G401 (cell line): Measurements from ENCODE around the gene CHRM4. TPM values are rescaled to one million over a fixed set of nuclear protein-coding genes. Genes with fewer than 3 reads are reported as not detected.

ENCODE experiments used
- DNase-seq: peaks from one replicate; pipeline ENCODE4 v3.0.0-alpha.2; 2015; ENCODE audit warnings: low spot score
- in situ Hi-C: cut with HindIII; loops from 2 replicates; pipeline ENCODE4 v1.10.0; 2016; ENCODE audit warnings: low sequenced_read_pairs, mixed read lengths
- total RNA-seq: library from RNA; depleted of rRNA; stranded (reverse); fragments of >200 nt; shearing (Covaris generic); gene quantifications from 2 replicates; pipeline ENCODE4 v1.2.3, GENCODE V29; 2014

Gene CHRM4
- total RNA-seq, 1 experiment from 2014 or later = 5.2 TPM

GRCh38 chr11:46356924-46357482 lies 34.6 kb downstream of the CHRM4 start:
- in situ Hi-C loops = no loop called here
- DNase-seq = no peak

GRCh38 chr11:46353698-46354097 lies 37.9 kb downstream of the CHRM4 start:
- no peak for DNase-seq
- in situ Hi-C loops = no loop called here

- no peak for DNase-seq
- in situ Hi-C loops = no loop called here
Observed at GRCh38 chr11:46352063-46352841, 39.3 kb downstream of the CHRM4 start.

GRCh38 chr11:46351606-46352005 lies 40.0 kb downstream of the CHRM4 start:
- DNase-seq = no peak
- in situ Hi-C loops = no loop called here

GRCh38 chr11:46351148-46351547 lies 40.4 kb downstream of the CHRM4 start:
- DNase-seq = no peak
- in situ Hi-C loops = no loop called here

- in situ Hi-C loops = no loop called here
- no peak for DNase-seq
Observed at GRCh38 chr11:46350695-46351094, 40.9 kb downstream of the CHRM4 start.

- no peak for DNase-seq
- in situ Hi-C loops = no loop called here
Observed at GRCh38 chr11:46348566-46349401, 42.8 kb downstream of the CHRM4 start.

- in situ Hi-C loops = no loop called here
- DNase-seq = no peak
Observed at GRCh38 chr11:46347637-46348311, 43.8 kb downstream of the CHRM4 start.

GRCh38 chr11:46346886-46347636 lies 44.5 kb downstream of the CHRM4 start, which contains the start of gene DGKZ:
Gene DGKZ (plus strand): TSS chr11:46347463. CDS start chr11:46347660, 197 bp downstream.
- in situ Hi-C loops = no loop called here
- DNase-seq = peak; percentile 82

GRCh38 chr11:46345881-46346484 lies 45.6 kb downstream of the CHRM4 start:
- no peak for DNase-seq
- in situ Hi-C loops = no loop called here

- in situ Hi-C loops = no loop called here
- DNase-seq = no peak
Observed at GRCh38 chr11:46345131-46345597, 46.4 kb downstream of the CHRM4 start.

GRCh38 chr11:46343520-46343919 lies 48.1 kb downstream of the CHRM4 start:
- in situ Hi-C loops = no loop called here
- DNase-seq = no peak

- DNase-seq = no peak
- in situ Hi-C loops = no loop called here
Observed at GRCh38 chr11:46342239-46342638, 49.3 kb downstream of the CHRM4 start.

- no peak for DNase-seq
- in situ Hi-C loops = no loop called here
Observed at GRCh38 chr11:46341454-46341853, 50.1 kb downstream of the CHRM4 start.

- in situ Hi-C loops = no loop called here
- DNase-seq = no peak
Observed at GRCh38 chr11:46339816-46340215, 51.8 kb downstream of the CHRM4 start.

- in situ Hi-C loops = no loop called here
Observed at GRCh38 chr11:46338988-46339666, 52.4 kb downstream of the CHRM4 start.

GRCh38 chr11:46338636-46338987 lies 53.0 kb downstream of the CHRM4 start:
- no peak for DNase-seq
- in situ Hi-C loops = no loop called here

More at GRCh38 chr11:46338988-46339666, 52.4 kb downstream of the CHRM4 start:
- no peak for DNase-seq
